ENCODE data around the gene CBX7.

GRCh38 chr22:39170825-39171622 is 18.5 kb upstream of the CBX7 start:
- TF ChIP-seq EGR1 (IDR thresholded peaks at IDR 0.05) (no peak), CREB1 (IDR thresholded peaks at IDR 0.05; ENCODE audit: low read depth) (no peak), MAX (IDR thresholded peaks at IDR 0.05) (peak; percentile 63; the same call in 1 of the 2 replicates), TAF1 (IDR thresholded peaks at IDR 0.05; ENCODE audit: low read depth) (no peak), TCF12 (IDR thresholded peaks at IDR 0.05; ENCODE audit: low read depth) (peak; percentile 87), NFIC (IDR thresholded peaks at IDR 0.05) (no peak), RAD21 (IDR thresholded peaks at IDR 0.05; ENCODE audit: low read depth) (peak; percentile 99)
- TF ChIP-seq, protein P1, sequence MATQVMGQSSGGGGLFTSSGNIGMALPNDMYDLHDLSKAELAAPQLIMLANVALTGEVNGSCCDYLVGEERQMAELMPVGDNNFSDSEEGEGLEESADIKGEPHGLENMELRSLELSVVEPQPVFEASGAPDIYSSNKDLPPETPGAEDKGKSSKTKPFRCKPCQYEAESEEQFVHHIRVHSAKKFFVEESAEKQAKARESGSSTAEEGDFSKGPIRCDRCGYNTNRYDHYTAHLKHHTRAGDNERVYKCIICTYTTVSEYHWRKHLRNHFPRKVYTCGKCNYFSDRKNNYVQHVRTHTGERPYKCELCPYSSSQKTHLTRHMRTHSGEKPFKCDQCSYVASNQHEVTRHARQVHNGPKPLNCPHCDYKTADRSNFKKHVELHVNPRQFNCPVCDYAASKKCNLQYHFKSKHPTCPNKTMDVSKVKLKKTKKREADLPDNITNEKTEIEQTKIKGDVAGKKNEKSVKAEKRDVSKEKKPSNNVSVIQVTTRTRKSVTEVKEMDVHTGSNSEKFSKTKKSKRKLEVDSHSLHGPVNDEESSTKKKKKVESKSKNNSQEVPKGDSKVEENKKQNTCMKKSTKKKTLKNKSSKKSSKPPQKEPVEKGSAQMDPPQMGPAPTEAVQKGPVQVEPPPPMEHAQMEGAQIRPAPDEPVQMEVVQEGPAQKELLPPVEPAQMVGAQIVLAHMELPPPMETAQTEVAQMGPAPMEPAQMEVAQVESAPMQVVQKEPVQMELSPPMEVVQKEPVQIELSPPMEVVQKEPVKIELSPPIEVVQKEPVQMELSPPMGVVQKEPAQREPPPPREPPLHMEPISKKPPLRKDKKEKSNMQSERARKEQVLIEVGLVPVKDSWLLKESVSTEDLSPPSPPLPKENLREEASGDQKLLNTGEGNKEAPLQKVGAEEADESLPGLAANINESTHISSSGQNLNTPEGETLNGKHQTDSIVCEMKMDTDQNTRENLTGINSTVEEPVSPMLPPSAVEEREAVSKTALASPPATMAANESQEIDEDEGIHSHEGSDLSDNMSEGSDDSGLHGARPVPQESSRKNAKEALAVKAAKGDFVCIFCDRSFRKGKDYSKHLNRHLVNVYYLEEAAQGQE (IDR thresholded peaks at IDR 0.05; ENCODE audit: low read depth) = no peak

Data from Ishikawa (cell line).